Measurements from ENCODE around the gene CACNA1A.
"Not testable (repeated sequence)": the region's sequence is repeated elsewhere in the genome, so short reads cannot be mapped to it uniquely, and the experiment has no call there.

Gene CACNA1A

DNA sequence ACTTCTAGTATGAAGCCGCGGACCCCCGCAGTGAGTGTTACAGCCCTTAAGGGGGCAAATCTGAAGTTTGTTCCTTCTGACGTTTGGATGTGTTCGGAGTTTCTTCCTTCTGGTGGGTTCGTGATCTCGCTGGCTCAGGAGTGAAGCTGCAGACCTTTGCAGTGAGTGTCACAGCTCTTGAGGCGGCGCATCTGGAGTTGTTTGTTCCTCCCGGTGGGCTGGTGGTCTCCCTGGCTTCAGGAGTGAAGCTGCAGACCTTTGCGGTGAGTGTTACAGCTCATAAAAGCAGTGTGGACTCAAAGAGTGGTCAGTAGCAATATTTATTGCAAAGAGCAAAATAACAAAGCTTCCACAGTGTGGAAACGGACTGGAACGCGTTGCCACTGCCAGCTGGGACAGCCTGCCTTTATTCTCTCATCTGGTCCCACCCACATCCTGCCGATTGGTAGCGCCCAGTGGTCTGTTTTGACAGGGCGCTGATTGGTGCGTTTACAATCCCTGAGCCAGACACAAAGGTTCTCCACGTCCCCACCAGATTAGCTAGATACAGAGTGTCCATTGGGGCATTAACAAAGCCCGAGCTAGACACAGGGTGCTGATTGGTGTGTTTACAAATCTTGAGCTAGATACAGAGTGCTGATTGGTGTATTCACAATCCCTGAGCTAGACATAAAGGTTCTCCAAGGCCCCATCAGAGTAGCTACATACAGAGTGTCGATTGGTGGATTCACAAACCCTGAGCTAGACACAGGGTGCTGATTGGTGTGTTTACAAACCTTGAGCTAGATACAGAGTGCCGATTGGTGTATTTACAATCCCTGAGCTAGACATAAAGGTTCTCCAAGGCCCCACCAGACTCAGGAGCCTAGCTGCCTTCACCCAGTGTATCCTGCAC lies 320.3 kb downstream of the CACNA1A start:
- DNase-seq: not testable (repeated sequence)

DNA sequence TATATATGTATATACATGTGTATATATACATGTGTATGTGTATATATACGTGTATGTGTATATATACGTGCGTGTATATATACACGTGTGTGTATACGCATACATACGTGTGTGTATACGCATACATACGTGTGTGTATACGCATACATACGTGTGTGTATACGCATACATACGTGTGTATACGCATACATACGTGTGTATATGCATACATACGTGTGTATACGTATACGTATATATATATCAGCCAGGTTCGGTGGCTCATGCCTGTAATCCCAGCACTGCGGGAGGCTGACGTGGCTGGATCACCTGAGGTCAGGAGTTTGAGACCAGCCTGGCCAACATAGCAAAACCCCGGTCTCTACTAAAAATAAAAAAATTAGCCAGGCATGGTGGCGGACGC lies 321.4 kb downstream of the CACNA1A start:
- not testable (repeated sequence) for DNase-seq

DNA sequence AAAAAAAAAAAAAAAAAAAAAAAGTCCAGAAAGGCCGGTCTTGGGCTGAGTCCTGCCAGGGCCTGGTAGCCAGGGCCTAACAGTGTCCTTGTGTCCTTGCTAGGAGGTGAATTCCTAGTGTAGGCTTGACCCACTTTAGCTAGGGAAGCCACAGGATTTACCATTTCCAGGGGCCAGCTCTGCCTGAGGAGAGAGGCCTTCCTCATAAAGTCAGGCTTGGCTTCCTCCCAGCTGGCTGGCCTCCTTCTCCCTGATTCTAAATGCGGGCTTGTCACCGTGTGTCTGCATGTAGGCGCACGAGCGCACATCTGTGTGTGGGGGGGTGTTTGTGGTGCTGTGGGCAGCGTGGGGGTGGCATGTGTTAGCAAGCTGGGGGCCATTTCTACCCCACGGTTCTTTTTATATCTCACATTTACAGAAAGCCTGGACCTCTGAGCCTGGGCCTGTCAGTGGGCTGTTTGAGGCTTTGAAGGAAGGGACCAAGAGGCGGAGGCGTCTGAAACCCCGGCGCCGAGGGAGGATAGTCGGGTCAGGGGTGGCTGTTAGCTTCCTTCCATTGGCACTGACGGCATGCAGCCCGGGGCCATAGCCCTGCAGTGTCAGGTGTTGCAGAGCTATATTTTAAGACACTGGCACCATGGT lies 324.4 kb downstream of the CACNA1A start:
- no peak for DNase-seq

DNA sequence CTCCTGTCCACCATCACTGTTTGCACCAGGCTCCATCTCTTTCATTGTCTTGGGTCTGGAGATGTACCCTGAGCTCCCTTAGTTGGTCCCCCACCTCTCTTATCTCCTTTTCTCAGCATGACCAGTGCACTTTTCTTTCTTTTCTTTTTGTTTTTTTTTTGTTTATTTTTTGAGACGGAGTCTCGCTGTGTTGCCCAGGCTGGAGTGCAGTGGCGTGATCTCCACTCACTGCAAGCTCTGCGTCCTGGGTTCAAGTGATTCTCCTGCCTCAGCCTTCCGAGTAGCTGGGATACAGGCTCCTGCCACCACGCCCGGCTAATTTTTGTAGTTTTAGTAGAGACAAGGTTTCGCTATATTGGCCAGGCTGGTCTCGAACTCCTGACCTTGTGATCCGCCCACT lies 328.0 kb downstream of the CACNA1A start:
- DNase-seq: not testable (repeated sequence)

DNA sequence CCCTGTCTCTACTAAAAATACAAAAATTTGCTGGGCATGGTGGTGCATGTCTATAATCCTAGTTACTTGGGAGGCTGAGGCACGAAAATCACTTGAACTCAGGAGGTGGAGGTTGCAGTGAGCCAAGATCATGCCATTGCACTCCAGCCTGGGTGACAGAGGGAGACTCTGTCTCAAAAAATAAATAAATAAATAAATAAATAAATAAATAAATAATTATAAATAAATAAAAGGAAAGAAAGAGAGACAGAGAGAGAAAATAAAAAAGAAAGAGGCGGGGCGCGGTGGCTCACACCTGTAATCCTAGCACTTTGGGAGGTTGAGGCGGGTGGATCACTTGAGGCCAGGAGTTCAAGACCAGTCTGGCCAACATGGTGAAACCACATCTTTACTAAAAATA lies 328.7 kb downstream of the CACNA1A start:
- DNase-seq: not testable (repeated sequence)

DNA sequence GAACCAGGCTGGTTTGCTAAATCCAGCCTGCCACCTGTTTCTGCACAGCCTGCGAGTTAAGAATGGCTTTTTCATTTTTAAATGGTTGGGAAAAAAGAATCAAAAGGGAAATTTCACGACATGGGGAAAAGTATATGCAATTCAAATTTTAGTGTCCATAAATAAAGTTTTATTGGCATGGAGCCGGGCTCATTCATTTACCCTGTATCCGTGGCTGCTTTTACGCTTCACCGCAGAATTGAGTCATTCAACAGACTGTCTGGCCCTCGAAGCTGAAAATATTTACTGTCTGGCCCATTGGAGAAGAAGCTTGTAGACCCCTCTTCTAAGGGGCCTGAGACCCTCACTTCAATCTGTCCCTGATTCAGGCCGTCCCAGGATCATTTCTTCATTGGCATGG lies 329.9 kb downstream of the CACNA1A start:
- no peak for DNase-seq

DNA sequence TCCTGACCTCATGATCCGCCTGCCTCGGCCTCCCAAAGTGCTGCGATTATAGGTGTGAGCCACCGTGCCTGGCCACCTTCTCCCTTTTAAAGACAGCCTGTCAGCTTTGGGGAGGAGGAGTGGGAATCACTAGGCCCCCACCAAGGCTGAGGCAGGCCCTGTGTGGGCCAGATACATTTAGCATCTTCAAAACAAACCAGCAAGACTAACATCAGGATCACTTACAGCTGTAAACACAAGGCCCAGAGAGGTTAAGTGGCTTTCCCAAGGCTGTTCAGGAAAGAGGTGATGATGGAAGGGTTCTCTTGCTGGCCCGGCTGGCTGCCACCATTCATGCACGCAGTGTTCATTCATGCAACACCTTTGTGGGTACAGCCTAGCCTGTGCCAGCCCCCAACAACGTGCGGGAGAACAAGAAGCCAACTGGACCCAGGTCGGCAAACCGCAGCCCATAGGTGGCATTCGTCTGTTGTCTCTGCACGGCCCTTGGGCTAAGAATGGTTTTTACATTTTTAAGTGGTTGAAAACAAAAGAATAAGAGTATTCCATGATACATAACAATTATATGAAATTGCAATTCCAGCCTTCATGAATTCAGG lies 333.0 kb downstream of the CACNA1A start:
- no peak for DNase-seq

DNA sequence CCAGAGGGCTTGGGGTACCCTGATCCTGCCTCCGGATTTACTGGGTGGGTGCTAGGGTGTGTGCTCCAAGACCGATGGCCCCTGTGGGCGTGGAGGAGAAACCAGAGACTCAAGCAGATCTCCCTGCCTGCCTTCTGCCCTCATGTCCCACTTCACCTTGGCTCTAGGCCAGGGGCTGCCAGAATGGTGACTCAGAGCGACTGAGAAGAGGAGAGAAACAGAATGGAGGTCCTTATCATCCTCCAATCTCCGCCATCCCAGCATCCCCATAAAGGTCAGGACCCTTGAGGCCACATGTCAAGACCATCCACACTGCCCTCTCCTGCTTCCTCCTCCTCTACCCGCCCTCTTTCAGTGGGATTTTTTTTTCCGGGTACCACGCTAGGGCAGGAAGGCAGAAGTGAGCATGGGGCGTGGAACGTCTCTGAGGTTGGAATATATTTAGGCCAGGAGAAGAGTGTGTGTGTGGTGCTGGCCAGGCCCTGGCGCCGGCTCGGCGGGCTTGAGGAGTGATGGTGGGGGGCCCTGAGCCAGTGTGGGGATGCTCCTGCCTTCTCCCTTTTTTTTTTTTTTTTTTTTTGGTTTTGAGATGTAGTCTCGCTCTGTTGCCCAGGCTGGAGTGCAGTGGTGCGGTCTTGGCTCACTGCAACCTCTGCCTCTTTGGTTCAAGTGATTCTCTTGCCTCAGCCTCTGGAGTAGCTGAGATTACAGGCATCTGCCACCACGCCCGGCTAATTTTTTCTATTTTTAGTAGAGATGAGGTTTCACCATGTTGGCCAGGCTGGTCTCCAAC lies 333.7 kb downstream of the CACNA1A start:
- DNase-seq: peak; percentile 73

DNA sequence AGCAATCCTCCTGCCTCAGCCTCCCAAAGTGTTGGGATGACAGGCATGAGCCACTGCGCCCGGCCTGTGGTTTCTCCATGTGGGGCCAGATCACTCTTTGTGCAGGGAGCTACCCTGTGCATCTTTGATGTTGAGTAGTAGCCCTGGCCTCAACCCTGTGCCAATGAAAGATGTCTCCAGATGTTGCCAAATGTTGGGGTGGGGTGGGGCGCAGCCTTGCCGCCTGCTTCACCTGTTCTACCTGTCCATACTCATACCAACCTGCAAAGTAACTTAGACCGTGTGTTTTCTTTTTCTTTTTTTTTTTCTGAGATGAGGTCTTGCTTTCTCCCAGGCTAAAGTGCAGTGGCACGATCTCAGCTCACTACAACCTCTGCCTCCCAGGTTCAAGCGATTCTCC lies 335.1 kb downstream of the CACNA1A start:
- no peak for DNase-seq

DNA sequence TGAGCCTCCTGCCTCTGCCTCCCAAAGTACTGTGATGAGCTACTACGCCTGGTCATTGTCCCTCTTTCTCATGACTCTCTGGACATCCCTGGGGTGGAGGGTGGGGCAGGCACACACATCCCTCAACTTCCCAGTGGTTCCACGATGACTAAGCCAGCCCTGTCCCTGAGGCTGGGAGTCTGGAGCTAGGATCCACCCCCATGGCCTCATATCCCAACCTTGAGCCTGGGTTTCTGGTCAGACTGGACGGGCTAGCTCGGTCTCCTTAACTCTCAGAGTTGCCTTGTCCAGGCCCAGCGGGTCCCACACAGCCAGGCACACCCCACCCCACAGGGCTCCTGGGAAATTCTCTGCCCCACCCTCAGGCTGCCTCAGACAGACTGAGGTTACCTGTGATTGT lies 336.5 kb downstream of the CACNA1A start:
- DNase-seq: no peak

DNA sequence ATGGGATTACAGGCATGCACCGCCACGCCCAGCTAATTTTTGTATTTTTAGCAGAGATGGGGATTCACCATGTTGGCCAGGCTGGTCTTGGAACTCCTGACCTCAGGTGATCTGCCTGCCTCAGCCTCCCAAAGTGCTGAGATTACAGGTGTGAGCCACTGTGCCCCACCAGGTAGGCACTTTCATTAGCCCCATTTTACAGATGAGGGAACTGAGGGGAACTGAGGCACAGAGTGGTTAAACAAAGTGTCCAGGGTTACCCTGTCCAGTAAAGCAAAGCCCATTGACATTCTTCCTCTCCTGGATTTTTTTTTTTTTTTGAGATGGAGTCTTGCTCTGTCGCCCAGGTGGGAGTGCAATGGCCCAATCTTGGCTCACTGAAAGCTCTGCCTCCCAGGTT lies 340.1 kb downstream of the CACNA1A start:
- DNase-seq: not testable (repeated sequence)

DNA sequence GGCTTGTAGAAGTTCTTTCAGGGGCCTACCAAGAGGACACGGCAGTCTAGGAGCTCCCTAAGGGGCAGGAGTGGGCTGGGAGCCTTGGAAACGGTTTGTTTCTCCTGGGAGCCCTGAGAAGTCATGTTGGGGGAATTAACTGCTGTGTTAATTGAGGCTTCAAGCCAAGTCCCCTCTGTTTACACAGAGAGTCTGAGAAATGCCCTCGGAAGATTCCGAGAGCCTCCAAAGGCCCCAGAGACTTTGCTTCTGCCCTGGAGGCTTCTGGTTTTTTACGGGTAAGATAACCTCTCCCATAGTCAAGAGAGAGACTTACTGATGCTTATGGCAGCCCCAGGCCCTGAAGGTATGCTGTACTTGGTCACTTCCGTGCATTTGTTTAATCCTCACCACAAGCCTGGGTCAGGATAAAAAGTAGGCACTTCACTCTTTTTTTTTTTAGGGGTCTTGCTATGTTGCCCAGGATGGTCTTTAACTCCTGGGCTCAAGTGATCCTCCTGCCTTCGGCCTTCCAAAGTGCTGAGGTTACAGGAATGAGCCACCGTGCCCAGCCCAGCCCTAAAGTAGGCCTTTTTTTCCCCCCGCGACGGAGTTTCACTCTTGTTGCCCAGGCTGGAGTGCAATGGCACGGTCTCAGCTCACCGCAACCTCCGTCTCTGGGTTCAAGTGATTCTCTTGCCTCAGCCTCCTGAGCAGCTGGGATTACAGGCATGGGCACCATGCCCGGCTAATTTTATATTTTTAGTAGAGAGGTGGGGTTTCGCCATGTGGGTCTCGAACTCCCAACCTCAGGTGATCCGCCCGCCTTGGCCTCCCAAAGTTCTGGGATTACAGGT lies 340.9 kb downstream of the CACNA1A start:
- no peak for DNase-seq

DNA sequence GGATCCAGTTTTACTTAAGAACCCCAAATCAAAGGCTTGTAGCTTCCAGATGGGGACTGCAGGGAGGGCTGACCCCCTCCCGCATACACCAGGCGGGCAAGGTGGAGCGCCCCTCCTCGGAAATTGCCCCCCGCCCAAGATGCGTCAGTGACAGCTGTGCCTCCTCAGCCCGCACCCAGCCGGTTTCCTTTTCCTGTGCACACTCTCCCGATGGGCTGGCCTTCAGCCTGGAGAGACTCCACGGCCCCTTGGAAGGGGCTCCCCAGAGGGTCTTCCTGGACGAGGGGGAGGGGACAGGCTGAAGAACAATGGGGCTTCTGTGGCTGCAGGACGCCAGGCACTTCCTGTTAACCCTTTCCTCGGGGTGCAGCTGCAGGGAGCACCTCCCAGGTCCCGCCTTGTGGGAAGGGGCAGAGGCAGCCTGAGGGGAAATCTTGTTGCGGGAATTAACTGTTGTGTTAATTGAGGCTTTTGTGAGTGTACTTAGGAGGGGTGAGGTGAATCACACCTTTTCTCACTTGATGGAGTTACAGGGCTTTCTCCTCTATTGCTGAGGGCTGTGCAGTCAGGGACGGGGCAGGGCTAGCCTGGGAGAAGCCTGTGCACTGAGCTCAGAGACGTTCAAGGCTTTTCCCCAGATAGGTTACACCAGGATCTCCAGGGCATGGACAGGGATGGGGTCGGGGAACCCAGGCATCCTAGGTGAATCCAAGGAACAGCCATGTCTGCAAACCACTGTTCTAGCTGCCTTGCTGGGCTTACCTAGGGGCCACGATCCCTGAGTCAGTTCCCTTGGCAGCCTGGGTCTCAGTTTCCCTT lies 341.7 kb downstream of the CACNA1A start:
- peak; percentile 18 for DNase-seq

DNA sequence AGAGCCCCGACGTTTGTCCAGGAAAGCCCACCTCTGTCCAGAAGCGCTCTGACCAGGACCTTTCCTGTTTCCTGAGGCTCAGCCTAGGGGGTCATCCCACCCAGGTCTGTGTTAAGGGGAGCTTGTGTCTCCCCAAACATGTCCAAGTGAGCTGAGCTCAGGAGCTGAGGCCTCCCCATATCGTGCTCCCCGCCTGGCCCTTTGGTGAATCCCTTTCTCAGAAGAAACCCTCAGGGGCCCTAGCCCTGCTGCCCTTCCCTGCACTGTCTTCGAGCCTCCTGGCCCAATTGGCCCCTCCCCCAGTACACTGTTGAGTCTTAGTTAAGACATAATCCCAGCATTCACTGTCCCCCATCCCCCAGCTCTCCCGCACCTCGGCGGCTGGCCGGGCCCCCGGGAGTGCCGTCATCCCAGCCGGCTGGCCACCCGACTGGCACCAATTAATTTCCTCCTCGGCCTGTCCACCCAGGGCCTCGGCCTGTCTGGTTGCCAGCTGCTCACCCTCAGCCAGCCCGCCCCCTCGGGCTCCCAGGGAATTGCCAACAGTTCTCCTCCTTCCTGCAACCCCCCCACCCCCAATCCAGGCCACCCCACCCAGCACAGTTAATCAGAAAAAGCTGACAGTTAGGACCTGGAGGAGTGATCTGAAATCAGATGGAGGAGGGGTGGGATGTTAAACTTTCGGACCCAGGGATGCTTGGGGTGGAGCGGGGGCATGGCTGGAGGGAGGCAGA lies 342.5 kb downstream of the CACNA1A start:
- peak; percentile 14 for DNase-seq

DNA sequence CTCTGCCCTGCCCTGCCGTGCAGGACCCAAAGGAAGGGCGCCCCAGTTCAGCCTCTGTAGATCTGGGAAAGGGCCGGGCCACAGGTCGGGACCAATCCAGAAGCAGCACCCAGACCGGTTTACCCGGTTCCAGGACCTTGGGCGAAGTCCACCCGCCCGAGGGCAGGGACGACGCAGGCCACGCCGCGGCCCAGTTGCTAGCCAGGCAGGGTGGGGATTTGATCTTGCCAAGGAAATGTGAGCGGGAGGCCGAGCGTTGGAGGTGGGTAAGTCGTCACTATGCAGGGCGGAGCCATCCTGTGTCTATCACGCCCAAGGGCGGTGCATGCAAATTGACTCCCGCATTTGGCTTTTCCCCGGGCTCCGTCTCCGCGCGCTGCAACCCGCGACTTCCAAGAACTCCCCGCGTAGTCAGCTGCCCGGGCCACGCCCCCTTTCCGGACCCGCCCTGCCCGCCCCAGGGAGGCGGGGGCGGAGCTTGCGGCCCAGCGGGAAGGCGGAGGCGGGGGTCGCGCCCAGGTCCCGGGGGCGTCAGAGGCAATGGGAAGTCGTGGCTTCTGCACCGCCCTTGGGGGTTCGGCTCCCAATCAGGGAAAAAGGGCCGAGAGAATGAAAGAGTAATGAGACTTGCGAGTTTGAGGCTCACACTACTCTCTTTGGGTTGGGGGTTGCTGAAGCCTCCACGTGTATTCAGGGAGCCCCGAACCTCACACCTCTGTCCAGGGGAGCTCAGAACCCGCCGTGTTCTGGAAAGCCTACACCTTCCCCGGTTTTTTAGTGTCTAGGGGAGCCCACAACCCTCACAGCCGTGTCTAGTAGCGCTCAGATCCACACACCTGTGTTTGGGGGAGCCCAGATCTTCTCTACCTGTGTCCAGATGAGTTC lies 343.3 kb downstream of the CACNA1A start:
- DNase-seq: peak; percentile 72

DNA sequence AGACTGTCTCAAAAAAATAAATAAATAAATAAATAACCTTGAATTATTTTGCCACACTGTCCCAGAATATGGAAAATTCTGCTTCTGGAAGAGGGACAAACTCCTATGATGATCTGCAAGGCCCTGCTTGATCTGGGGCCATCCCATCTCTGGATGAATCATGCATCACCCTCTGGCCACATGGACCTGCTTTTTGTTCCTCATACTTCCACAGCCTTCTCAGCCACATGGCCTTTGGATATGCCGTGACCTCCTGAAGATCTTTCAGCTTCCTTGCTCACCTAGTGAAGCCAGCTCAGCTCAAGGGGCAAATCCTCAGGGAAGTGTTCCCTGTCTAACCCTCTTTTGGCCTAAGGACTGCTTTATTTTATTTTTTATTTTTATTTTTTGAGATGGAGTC lies 345.7 kb downstream of the CACNA1A start:
- DNase-seq: no peak

DNA sequence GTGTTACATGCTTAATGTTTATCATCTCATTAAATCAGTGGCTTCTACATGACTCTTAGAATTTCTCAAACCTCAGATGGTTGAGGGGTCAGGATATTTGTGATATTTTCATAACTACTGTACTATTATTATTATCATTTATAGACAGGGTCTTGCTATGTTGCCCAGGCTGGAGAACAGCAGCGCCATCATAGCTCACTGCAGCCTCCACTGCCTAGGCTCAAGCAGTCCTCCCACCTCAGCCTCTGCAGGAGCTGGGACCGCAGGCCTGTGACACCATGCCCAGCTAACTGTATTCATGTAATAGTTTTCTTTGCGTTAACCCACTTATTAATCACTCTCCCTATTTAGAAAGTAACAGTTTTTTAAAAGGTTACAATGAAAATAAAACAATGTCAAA lies 346.6 kb downstream of the CACNA1A start:
- DNase-seq: no peak
